Gastrocnemius medialis (tissue), 4 donors: Measurements from ENCODE around the gene PALLD. TPM values are rescaled to one million over a fixed set of nuclear protein-coding genes. Genes with fewer than 3 reads are reported as not detected.

Source experiments
- ATAC-seq, 2 donors: fragments of 150-250 bp; one replicate each; pipeline ENCODE4 v1.9.1; 2016
- DNase-seq, 2 donors: peaks; one replicate each; pipeline ENCODE4 v3.0.0-alpha.2; 2019
- H3K27ac ChIP-seq, 4 donors: fragments of 200-600 bp; sonication (generic); 1 replicate in 1 of 4; 2 replicates in 3 of 4; pipeline ENCODE4 v1.5.1; 2016 to 2018; ENCODE audit warnings: mild to moderate bottlenecking in 2 of 4, moderate library complexity in 1 of 4
- H3K27me3 ChIP-seq, 3 donors: fragments of 200-600 bp; sonication (generic) in 2 of 3; 1 replicate in 1 of 3; 2 replicates in 2 of 3; pipeline versions ENCODE4 v1.5.1 to v1.6.0; 2016 to 2019; ENCODE audit warnings: mild to moderate bottlenecking in 1 of 3, moderate library complexity in 1 of 3
- H3K36me3 ChIP-seq, 2 donors: fragments of 200-600 bp; sonication (generic) in 1 of 2; one replicate each; pipeline ENCODE4 v1.5.1; 2017 to 2018
- H3K4me1 ChIP-seq, 2 donors: fragments of 200-600 bp; sonication (generic) in 1 of 2; one replicate each; pipeline ENCODE4 v1.5.1; 2016 to 2017; ENCODE audit warnings: mild to moderate bottlenecking in 2 of 2
- H3K4me3 ChIP-seq, 4 donors: fragments of 200-600 bp; sonication (generic) in 3 of 4; 1 replicate in 1 of 4; 2 replicates in 3 of 4; pipeline ENCODE4 v1.5.1; 2016 to 2019; ENCODE audit warnings: mild to moderate bottlenecking in 2 of 4
- H3K9me3 ChIP-seq, 3 donors: fragments of 200-600 bp; sonication (generic) in 2 of 3; 1 replicate in 1 of 3; 2 replicates in 2 of 3; pipeline ENCODE4 v1.5.1; 2016 to 2019
- POLR2A ChIP-seq, 2 donors: fragments of 450-650 bp; IDR thresholded peaks; one replicate each; pipeline ENCODE4 v1.6.1; 2017; ENCODE audit warnings: antibody characterized with exemption in 2 of 2, mild to moderate bottlenecking in 2 of 2, moderate library complexity in 2 of 2
- in situ Hi-C, 4 donors: fragments of 200-750 bp; cut with MboI; loops; one replicate each; pipeline versions ENCODE4 v1.15.0 to v1.8.0; 2017; ENCODE audit warnings: low sequenced_read_pairs in 4 of 4
- intact Hi-C: fragments of 100-400 bp; cut with DNase I; formaldehyde crosslinking; loops from one replicate; pipeline ENCODE4 v1.15.1; 2023; ENCODE audit warnings: low total_unique reads
- total RNA-seq, 4 donors: library from RNA; depleted of rRNA; stranded (reverse); fragments of >200 nt; gene quantifications; one replicate each; pipeline versions ENCODE4 v1.1.0 to v1.2.3, GENCODE V29; 2016
- TF ChIP-seq, protein P1 (sequence below), 5 experiments: fragments of 450-650 bp in 3 of 5; fragments of 200-600 bp in 2 of 5; sonication (generic) in 2 of 5; IDR thresholded peaks in 4 of 5; conservative IDR thresholded peaks in 1 of 5; 1 replicate in 4 of 5; 2 replicates in 1 of 5; pipeline ENCODE4 v1.5.1; 2016 to 2019; ENCODE audit warnings: antibody characterized with exemption in 5 of 5, mild to moderate bottlenecking in 3 of 5, moderate library complexity in 3 of 5

The PALLD gene
- total RNA-seq, 4 donors from 2014 or later, result 165 to 439 (median 319) TPM

DNA sequence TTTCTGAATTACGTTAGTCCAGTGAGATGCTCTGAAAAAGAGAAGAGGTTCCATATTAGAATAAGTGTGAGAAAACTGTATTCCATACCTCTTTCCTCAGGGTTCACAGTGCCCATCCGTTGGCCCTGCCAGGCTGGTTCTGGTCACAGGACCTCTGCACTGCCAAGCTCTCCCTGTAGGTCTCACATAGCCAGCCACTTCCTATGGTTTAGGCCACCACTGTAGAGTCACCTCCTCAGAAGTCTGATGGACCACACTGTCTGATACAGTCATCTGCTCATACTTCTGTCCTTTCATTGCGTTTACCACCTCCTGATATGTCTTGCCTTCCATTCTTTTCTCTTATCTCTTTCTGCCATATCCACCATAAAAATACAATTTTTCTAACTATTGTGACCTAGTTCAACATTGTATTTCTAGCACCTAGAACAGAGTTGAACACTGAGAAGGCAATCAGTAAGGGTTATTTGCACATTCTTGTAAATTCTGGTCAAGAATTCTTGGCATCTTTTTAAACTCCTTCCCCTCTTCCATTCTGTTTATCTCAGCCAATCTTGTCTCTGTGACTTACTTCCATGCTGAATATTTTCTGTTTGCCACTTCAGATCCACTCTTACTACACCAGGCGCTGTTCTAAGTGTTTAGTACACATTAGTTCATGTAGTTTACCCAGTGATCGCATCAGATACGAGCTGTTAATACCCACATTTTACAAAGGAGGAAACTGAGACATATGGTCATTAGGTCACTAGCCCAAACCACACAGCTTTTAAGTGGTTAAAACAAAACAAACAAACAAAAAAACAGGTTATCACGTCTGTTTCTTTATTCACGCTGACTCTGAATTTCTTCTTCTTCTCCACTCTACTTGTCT, 387.6 kb downstream of the PALLD start:
- Histone ChIP-seq H3K4me1 (peaks cover 51 to 76% of the 10 kb centered on the region in 2 donors), H3K27me3 (no peaks in the 10 kb centered on the region), H3K27ac (peak overlapping the region in 3 of 4 donors; percentile 2 to 75 (median 44)), H3K9me3 (no peaks in the 10 kb centered on the region), H3K36me3 (peaks cover 0 to 6% of the 10 kb centered on the region in 2 donors), H3K4me3 (no peak overlapping the region)
- TF ChIP-seq, protein P1, sequence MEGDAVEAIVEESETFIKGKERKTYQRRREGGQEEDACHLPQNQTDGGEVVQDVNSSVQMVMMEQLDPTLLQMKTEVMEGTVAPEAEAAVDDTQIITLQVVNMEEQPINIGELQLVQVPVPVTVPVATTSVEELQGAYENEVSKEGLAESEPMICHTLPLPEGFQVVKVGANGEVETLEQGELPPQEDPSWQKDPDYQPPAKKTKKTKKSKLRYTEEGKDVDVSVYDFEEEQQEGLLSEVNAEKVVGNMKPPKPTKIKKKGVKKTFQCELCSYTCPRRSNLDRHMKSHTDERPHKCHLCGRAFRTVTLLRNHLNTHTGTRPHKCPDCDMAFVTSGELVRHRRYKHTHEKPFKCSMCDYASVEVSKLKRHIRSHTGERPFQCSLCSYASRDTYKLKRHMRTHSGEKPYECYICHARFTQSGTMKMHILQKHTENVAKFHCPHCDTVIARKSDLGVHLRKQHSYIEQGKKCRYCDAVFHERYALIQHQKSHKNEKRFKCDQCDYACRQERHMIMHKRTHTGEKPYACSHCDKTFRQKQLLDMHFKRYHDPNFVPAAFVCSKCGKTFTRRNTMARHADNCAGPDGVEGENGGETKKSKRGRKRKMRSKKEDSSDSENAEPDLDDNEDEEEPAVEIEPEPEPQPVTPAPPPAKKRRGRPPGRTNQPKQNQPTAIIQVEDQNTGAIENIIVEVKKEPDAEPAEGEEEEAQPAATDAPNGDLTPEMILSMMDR (IDR thresholded peaks at IDR 0.05 in 4 of 5, conservative IDR thresholded peaks at IDR 0.05 in 1 of 5), result no peak
- no peak for TF ChIP-seq POLR2A (IDR thresholded peaks at IDR 0.05)
- DNase-seq (no peak), ATAC-seq (no peak)
- intact Hi-C loops (no loop called here), in situ Hi-C loops (no loop called here)

GRCh38 chr4:168885400-168885799, 388.5 kb downstream of the PALLD start:
- no peaks in the 10 kb centered on the region for H3K27me3 ChIP-seq
- peaks cover 43 to 66% of the 10 kb centered on the region in 2 donors for H3K4me1 ChIP-seq
- H3K36me3 ChIP-seq, result peaks cover 0 to 6% of the 10 kb centered on the region in 2 donors
- in situ Hi-C loops (no loop called here), intact Hi-C loops (no loop called here)
- DNase-seq, result no peak
- peak overlapping the region in 2 of 4 donors; percentile 44 to 75 for H3K27ac ChIP-seq
- ATAC-seq, result no peak
- TF ChIP-seq POLR2A (IDR thresholded peaks at IDR 0.05), result no peak
- TF ChIP-seq, protein P1 (IDR thresholded peaks at IDR 0.05 in 4 of 5, conservative IDR thresholded peaks at IDR 0.05 in 1 of 5), result no peak
- H3K4me3 ChIP-seq, result no peak overlapping the region
- H3K9me3 ChIP-seq, result no peaks in the 10 kb centered on the region

DNA sequence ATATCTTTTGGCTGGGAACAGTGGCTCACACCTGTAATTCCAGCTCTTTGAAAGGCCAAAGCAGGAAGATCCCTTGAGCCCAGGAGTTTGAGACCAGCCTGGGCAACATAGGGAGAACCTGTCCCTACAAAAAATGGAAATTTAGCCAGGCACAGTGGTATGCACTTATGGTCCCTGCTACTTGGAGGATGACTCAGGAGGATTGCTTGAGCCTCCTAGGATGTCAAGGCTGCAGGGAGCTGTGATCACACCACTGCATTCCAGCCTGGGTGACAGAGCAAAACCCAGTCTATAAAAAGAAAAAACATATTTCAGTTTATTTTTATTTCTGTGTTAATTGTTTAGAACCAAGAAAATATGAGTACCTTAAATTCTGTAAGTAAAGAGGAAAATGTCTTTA, 389.5 kb downstream of the PALLD start:
- Histone ChIP-seq H3K4me3 (no peak overlapping the region), H3K9me3 (no peaks in the 10 kb centered on the region), H3K27me3 (no peaks in the 10 kb centered on the region), H3K36me3 (peaks cover 0 to 14% of the 10 kb centered on the region in 2 donors), H3K27ac (peak overlapping the region; percentile 43 to 75 (median 52)), H3K4me1 (peaks cover 33 to 60% of the 10 kb centered on the region in 2 donors)
- in situ Hi-C loops (no loop called here), intact Hi-C loops (loop anchor here (2.0 kb wide), 1 partner anchor 50 kb away; no protein-coding TSS in a partner anchor)
- DNase-seq (peak in 1 of 2 donors; percentile 41), ATAC-seq (peak; percentile 46 to 74)
- TF ChIP-seq, protein P1 (IDR thresholded peaks at IDR 0.05 in 4 of 5, conservative IDR thresholded peaks at IDR 0.05 in 1 of 5), result no peak
- no peak for TF ChIP-seq POLR2A (IDR thresholded peaks at IDR 0.05)

DNA sequence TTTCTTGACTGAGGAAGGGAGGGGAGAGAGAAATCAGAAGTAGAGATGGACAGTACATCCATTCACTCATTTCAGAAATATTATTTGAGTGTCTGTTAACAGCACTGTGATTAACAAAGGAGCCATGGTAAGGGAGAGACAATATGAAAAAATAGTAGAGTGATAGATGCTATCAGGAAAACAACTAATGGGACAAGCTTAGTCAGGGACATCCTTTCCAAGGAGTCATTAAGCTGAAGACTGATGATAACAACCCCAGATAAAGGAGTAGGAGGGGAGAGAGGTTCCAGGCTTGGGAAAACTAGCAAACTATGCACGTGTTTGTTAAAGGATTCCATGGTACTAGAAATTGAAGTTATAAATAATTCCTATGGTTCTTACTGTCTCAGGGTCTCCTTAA, 391.0 kb downstream of the PALLD start:
- Histone ChIP-seq H3K4me1 (peaks cover 35 to 64% of the 10 kb centered on the region in 2 donors), H3K9me3 (no peaks in the 10 kb centered on the region), H3K27ac (peak overlapping the region; percentile 25 to 75 (median 52)), H3K4me3 (no peak overlapping the region), H3K27me3 (no peaks in the 10 kb centered on the region), H3K36me3 (peaks cover 0 to 22% of the 10 kb centered on the region in 2 donors)
- ATAC-seq (no peak), DNase-seq (no peak)
- TF ChIP-seq, protein P1 (IDR thresholded peaks at IDR 0.05 in 4 of 5, conservative IDR thresholded peaks at IDR 0.05 in 1 of 5), result no peak
- TF ChIP-seq POLR2A (IDR thresholded peaks at IDR 0.05), result no peak
- intact Hi-C loops (loop anchor here (2.0 kb wide), 1 partner anchor 51 kb away; no protein-coding TSS in a partner anchor), in situ Hi-C loops (no loop called here)
